SK-N-MC (cell line): ENCODE measurements around the gene SCIN.
"Not testable (repeated sequence)": the region's sequence is repeated elsewhere in the genome, so short reads cannot be mapped to it uniquely, and the experiment has no call there.

ENCODE experiments used
- DNase-seq: peaks from one replicate; pipeline ENCODE4 v3.0.0-alpha.2; 2011; ENCODE audit warnings: low read depth, low spot score
- H3K27ac ChIP-seq: fragments of 200-600 bp; sonication (generic); 2 replicates; pipeline ENCODE4 v1.5.1; 2016; ENCODE audit warnings: mixed run types
- H3K36me3 ChIP-seq: fragments of 200-600 bp; sonication (generic); 2 replicates; pipeline ENCODE4 v1.6.1; 2017; ENCODE audit warnings: antibody characterized with exemption, low read length, mixed read lengths; ENCODE audit not compliant: insufficient read depth
- H3K4me3 ChIP-seq: fragments of 200-600 bp; sonication (generic); 2 replicates; pipeline ENCODE4 v1.5.1; 2016
- H3K9ac ChIP-seq: fragments of 200-600 bp; sonication (generic); 2 replicates; pipeline ENCODE4 v1.8.0; 2017; ENCODE audit warnings: mixed run types, mixed read lengths; ENCODE audit not compliant: insufficient read length
- H3K9me3 ChIP-seq: fragments of 200-600 bp; sonication (generic); 2 replicates; pipeline ENCODE4 v1.6.1; 2017; ENCODE audit warnings: low read depth, mild to moderate bottlenecking, antibody characterized with exemption, low read length, moderate library complexity, mixed read lengths
- EZH2 ChIP-seq: fragments of 200-600 bp; sonication (generic); IDR thresholded peaks from one replicate; pipeline ENCODE4 v1.6.1; 2017; ENCODE audit warnings: antibody characterized with exemption
- FOXP2 ChIP-seq: optimal IDR thresholded peaks from 2 replicates; pipeline ENCODE3; 2011; ENCODE audit warnings: mild to moderate bottlenecking, moderate library complexity; ENCODE audit not compliant: insufficient read depth; ENCODE audit errors: extremely low read length, control extremely low read depth
- POLR2AphosphoS5 ChIP-seq: IDR thresholded peaks from 2 replicates; pipeline ENCODE4 v1.6.1; 2012; ENCODE audit warnings: mild to moderate bottlenecking, low read depth, low read length, borderline replicate concordance

The SCIN gene

DNA sequence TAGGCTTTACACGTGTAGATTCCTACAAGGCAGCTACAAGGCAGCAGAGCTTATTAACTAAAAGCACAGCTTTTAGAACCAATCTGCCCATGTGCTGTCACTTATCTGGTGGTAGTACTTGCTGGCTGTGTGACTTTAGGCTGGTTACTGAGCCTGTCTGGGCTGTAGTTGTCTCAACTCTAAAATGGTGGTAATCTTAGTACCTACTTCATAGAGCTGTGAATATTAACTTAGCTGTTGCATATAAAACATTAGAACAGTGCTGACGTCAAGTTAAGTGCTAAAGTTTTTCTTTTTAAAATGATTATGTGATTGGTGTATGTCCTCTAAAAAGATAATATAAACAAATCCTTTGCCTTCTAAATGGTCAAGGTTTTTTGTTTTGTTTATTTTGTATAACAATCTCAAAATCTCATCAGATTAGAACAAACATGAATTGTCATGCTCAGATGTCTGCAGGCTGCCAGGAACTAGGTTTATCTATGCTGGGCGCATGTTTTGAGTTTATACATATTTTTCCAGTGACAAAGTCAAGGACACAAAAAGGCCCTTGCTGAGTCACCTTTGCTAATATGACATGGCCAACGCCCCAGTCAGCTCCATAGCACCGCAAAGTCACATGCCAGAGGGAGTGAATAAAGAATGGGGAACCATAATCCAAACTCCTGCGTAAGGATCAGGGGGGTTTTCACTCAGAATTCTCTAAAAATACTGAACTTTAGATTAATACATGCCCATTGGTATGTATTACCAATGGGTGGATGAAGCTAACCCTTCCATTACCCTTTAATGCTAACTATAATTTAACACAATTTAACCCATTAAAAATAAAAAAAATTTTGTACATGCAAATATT is 77.1 kb downstream of the SCIN start:
- no peak overlapping the region for H3K4me3 ChIP-seq
- no peak overlapping the region for H3K27ac ChIP-seq
- TF ChIP-seq EZH2: no peak
- TF ChIP-seq FOXP2: no peak
- TF ChIP-seq POLR2AphosphoS5: no peak
- no peak for DNase-seq
- H3K9ac ChIP-seq: no peak overlapping the region
- H3K36me3 ChIP-seq: no peaks in the 10 kb centered on the region
- H3K9me3 ChIP-seq: no peaks in the 10 kb centered on the region

GRCh38 chr7:12648704-12649261 is 78.3 kb downstream of the SCIN start:
- H3K9ac ChIP-seq: no peak overlapping the region
- no peak overlapping the region; the same call in 1 of the 2 replicates for H3K27ac ChIP-seq
- TF ChIP-seq POLR2AphosphoS5 (no peak), FOXP2 (no peak), EZH2 (no peak)
- H3K9me3 ChIP-seq: no peaks in the 10 kb centered on the region
- H3K36me3 ChIP-seq: no peaks in the 10 kb centered on the region
- DNase-seq: no peak
- H3K4me3 ChIP-seq: no peak overlapping the region

DNA sequence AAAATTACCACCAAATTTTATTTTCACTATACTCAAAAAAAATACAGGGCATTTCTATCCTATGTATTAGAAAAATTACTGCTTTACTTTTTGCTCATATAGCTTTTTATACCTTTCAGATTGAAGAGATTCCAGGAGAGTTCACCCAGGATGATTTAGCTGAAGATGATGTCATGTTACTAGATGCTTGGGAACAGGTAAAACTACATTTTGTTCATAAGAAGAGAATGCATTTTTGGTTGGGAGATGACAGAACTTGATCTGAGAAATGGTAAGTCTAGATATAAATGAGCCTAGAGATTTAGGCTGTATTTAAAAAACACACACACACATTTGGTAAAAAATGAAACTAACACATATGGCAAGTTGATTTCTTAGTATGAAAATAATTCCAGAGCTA is 78.8 kb downstream of the SCIN start:
- no peak overlapping the region for H3K9ac ChIP-seq
- no peak overlapping the region for H3K4me3 ChIP-seq
- no peak for DNase-seq
- H3K27ac ChIP-seq: no peak overlapping the region; the same call in 1 of the 2 replicates
- TF ChIP-seq EZH2: no peak
- TF ChIP-seq FOXP2: no peak
- no peak for TF ChIP-seq POLR2AphosphoS5
- no peaks in the 10 kb centered on the region for H3K36me3 ChIP-seq
- no peaks in the 10 kb centered on the region for H3K9me3 ChIP-seq

- no peak overlapping the region for H3K27ac ChIP-seq
- TF ChIP-seq POLR2AphosphoS5 (no peak), EZH2 (no peak), FOXP2 (no peak)
- H3K9me3 ChIP-seq: no peaks in the 10 kb centered on the region
- no peak overlapping the region for H3K9ac ChIP-seq
- H3K4me3 ChIP-seq: no peak overlapping the region
- H3K36me3 ChIP-seq: no peaks in the 10 kb centered on the region
- DNase-seq: no peak
Measured at GRCh38 chr7:12650080-12650479, 79.6 kb downstream of the SCIN start.

DNA sequence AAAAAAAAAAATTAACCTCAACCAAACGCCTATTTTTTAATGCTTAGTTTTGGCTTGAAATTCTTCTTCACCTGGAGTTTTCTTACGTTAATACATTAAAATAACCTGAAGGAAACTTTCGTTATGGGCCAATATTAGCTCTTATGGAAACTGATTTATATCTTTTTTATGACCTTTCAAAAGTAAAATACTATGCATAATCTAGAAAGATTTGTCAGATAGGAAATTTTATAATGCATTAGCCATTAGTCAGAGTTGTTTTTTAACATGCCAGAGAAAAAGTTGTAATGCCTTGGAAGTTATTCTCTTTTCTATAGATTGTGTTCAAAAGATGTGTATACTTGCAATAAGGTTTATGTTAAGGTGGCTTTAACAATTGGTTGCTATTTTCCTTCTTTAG is 82.6 kb downstream of the SCIN start:
- no peaks in the 10 kb centered on the region for H3K9me3 ChIP-seq
- no peak for TF ChIP-seq EZH2
- H3K27ac ChIP-seq: no peak overlapping the region
- no peak overlapping the region for H3K4me3 ChIP-seq
- no peak overlapping the region for H3K9ac ChIP-seq
- H3K36me3 ChIP-seq: no peaks in the 10 kb centered on the region
- no peak for DNase-seq

DNA sequence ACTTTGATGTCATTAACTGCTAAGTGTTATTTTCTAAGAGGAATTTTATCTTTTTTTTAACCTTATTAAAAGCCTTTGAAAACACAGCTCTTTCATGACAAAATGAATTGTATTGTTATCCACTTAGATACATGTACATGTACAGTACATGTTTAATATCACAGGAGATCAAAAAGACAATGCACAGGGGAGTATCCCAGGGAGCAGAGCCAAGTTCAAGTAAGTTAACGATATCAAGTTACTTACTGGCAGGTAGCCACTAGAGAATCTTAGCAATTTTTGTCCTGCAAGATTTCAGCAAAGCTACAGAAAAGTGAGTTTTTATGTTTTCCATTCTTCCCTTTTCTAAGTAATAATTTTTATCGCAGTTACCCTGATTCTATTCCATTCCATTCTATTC is 83.0 kb downstream of the SCIN start:
- no peaks in the 10 kb centered on the region for H3K9me3 ChIP-seq
- no peak overlapping the region for H3K27ac ChIP-seq
- DNase-seq: no peak

DNA sequence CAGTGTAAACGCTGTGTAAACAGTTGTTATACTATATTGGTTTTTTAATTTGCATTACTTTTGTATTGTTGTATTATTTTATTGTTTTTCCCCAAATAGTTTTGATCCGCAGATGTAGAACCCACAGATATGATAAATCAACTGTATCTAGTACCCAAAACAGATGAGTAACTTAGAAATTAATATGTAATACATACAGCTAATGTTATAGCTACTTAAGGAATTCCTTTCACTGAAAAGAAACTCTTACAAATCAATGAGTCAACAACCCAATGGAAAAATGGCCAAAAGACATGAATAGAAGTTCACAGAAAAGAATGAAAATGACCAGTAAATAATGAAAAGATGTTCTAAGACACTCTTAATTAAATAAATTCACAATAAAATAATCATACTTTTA is 84.6 kb downstream of the SCIN start:
- H3K4me3 ChIP-seq: no peak overlapping the region
- no peaks in the 10 kb centered on the region for H3K9me3 ChIP-seq
- H3K36me3 ChIP-seq: no peaks in the 10 kb centered on the region
- H3K9ac ChIP-seq: no peak overlapping the region
- TF ChIP-seq EZH2 (no peak), FOXP2 (no peak), POLR2AphosphoS5 (no peak)
- no peak for DNase-seq
- no peak overlapping the region for H3K27ac ChIP-seq

More for the DNA sequence above, 83.0 kb downstream of the SCIN start:
- no peaks in the 10 kb centered on the region for H3K36me3 ChIP-seq
- TF ChIP-seq EZH2: no peak
- TF ChIP-seq POLR2AphosphoS5: no peak
- no peak for TF ChIP-seq FOXP2
- no peak overlapping the region for H3K9ac ChIP-seq
- H3K4me3 ChIP-seq: no peak overlapping the region

DNA sequence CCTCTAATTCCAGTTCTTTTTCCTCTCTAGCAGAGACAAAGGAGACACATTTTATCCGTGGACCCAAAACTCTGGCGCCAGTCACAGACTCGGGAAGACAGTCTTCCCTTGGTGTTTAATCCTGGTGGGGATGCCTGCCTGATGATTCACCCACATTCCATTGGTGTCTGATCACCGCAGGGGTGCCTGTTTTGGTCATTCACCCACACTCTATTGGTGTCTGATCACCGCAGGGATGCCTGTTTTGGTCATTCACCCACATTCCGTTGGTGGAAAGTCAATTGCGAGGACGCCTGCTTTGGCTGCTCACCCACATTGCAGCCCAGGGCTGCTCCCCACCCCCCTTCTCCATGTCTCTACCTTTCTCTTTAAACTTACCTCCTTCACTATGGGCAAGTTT is 89.9 kb downstream of the SCIN start:
- H3K9me3 ChIP-seq, H3K27ac ChIP-seq, H3K9ac ChIP-seq, DNase-seq, H3K4me3 ChIP-seq, H3K36me3 ChIP-seq: not testable (repeated sequence)

DNA sequence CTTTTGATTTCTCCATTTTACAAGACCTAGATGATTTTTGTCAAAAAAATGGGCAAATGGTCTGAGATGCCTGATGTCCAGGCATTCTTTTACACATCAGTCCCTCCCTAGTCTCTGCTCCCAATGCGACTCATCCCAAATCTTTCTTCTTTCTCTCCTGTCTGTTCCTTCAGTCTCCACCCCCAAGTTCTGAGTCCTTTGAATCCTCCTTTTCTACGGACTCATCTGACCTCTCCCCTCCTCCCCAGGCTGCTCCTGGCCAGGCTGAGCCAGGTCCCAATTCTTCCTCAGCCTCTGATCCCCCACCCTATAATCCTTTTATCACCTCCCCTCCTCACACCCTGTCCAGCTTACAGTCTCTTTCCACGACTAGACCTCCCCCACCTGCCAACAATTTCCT is 90.5 kb downstream of the SCIN start:
- not testable (repeated sequence) for H3K9ac ChIP-seq, H3K9me3 ChIP-seq, H3K27ac ChIP-seq, DNase-seq, H3K36me3 ChIP-seq, H3K4me3 ChIP-seq
